SHP77 treated with DMSO at 0.1 percent for 48 hours (cell line): ENCODE data around the gene PLB1.

Source experiments
- DNase-seq: peaks from one replicate; lab custom pipeline; 2025; lab: John Stamatoyannopoulos, UW

PLB1 gene

GRCh38 chr2:28693223-28693622 lies 197.4 kb downstream of the PLB1 start:
- no peak for DNase-seq
